SK-N-SH treated with all-trans-retinoic acid at 6 μM for 48 hours (cell line): ENCODE data around the gene BRF1.

Experiments used
- ARNTL ChIP-seq: fragments of 450-650 bp; formaldehyde crosslinking; IDR thresholded peaks from 2 replicates; pipeline ENCODE4 v1.5.0; 2020; ENCODE audit warnings: low read depth, mild to moderate bottlenecking, moderate library complexity, borderline replicate concordance
- GLIS3 ChIP-seq: fragments of 250-450 bp; sonication (Bioruptor Pico); IDR thresholded peaks from 2 replicates; pipeline ENCODE4 v1.5.0; 2020; ENCODE audit warnings: mild to moderate bottlenecking, moderate library complexity
- RARB ChIP-seq: fragments of 250-450 bp; sonication (Bioruptor Pico); IDR thresholded peaks from 2 replicates; pipeline ENCODE4 v1.8.0; 2021; ENCODE audit warnings: mild to moderate bottlenecking, moderate library complexity
- SNAI2 ChIP-seq: fragments of 250-450 bp; sonication (Bioruptor Pico); IDR thresholded peaks from 2 replicates; pipeline ENCODE4 v1.5.0; 2020; ENCODE audit warnings: mild to moderate bottlenecking, moderate library complexity
- TOX ChIP-seq: fragments of 250-450 bp; sonication (Bioruptor Pico); IDR thresholded peaks from 2 replicates; pipeline ENCODE4 v1.8.0; 2021; ENCODE audit warnings: mild to moderate bottlenecking, moderate library complexity, borderline replicate concordance
- ZFP3 ChIP-seq: fragments of 250-450 bp; sonication (Bioruptor Pico); IDR thresholded peaks from 2 replicates; pipeline ENCODE4 v1.5.0; 2020; ENCODE audit warnings: mild to moderate bottlenecking, moderate library complexity
- ZFP30 ChIP-seq: fragments of 450-650 bp; formaldehyde crosslinking; IDR thresholded peaks from 2 replicates; pipeline ENCODE4 v1.5.0; 2022; ENCODE audit warnings: mild to moderate bottlenecking, moderate library complexity
- TF ChIP-seq, protein P1 (sequence below): fragments of 250-450 bp; sonication (Bioruptor Pico); IDR thresholded peaks from 2 replicates; pipeline ENCODE4 v1.8.0; 2020; ENCODE audit warnings: mild to moderate bottlenecking, moderate library complexity, borderline replicate concordance
- TF ChIP-seq, protein P2 (sequence below): fragments of 250-450 bp; sonication (Bioruptor Pico); IDR thresholded peaks from 2 replicates; pipeline ENCODE4 v1.5.1; 2020; ENCODE audit warnings: low read depth, mild to moderate bottlenecking, moderate library complexity

DNA sequence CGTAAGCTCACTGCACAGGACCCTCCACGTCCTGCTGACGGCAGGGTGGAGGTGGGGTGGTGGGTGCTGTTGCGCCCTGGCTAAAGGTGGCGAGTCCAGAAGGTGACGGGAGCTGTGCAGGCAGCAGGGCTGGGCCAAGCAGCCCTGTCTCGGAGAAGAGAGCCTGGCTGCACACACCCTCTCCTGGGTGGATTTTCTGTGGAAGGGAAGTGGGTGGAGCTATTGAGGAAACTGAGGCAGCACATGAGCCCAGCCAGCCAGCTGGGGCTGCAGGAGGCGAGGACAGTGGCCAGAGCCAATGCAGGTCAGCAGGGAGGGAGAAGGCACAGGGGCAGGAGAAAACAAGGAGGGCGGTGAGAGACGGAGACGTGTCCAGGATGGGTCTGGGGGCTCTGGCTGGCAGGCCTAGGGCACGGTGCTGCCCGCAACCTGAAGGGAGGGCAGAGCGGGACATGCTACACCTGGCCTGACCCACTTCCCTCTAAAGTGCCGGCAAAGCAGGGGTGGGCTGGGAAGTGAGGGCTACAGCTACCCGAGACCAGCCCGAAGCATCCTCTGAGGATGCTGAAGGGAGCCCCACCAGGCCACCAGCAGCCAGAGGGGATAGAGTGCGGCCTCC is 32.0 kb downstream of the BRF1 start:
- TF ChIP-seq ZFP30 (CRISPR knock-in tag) (no peak), RARB (no peak), SNAI2 (CRISPR knock-in tag) (no peak), GLIS3 (CRISPR knock-in tag) (no peak), ZFP3 (CRISPR knock-in tag) (no peak), ARNTL (no peak), TOX (CRISPR knock-in tag) (no peak)
- TF ChIP-seq, protein P1, sequence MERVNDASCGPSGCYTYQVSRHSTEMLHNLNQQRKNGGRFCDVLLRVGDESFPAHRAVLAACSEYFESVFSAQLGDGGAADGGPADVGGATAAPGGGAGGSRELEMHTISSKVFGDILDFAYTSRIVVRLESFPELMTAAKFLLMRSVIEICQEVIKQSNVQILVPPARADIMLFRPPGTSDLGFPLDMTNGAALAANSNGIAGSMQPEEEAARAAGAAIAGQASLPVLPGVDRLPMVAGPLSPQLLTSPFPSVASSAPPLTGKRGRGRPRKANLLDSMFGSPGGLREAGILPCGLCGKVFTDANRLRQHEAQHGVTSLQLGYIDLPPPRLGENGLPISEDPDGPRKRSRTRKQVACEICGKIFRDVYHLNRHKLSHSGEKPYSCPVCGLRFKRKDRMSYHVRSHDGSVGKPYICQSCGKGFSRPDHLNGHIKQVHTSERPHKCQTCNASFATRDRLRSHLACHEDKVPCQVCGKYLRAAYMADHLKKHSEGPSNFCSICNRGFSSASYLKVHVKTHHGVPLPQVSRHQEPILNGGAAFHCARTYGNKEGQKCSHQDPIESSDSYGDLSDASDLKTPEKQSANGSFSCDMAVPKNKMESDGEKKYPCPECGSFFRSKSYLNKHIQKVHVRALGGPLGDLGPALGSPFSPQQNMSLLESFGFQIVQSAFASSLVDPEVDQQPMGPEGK: no peak
- TF ChIP-seq, protein P2, sequence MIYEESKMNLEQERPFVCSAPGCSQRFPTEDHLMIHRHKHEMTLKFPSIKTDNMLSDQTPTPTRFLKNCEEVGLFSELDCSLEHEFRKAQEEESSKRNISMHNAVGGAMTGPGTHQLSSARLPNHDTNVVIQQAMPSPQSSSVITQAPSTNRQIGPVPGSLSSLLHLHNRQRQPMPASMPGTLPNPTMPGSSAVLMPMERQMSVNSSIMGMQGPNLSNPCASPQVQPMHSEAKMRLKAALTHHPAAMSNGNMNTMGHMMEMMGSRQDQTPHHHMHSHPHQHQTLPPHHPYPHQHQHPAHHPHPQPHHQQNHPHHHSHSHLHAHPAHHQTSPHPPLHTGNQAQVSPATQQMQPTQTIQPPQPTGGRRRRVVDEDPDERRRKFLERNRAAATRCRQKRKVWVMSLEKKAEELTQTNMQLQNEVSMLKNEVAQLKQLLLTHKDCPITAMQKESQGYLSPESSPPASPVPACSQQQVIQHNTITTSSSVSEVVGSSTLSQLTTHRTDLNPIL: no peak
